Endothelial cell of umbilical vein (primary cell): ENCODE data around the gene REPIN1. TPM values are rescaled to one million over a fixed set of nuclear protein-coding genes. Genes with fewer than 3 reads are reported as not detected.

Source experiments
- BruUV-seq: library from RNA; stranded (reverse); fragments of 400-500 nt; replicated peaks from 2 replicates; lab custom pipeline; 2021; lab: Mats Ljungman, UMichigan
- CTCF ChIA-PET: fragments of 300-600, 350-600 bp; sonication (Branson Sonifier 250); formaldehyde crosslinking; loops from one replicate; lab custom pipeline; 2021; ENCODE audit warnings: antibody characterized with exemption, inconsistent platforms; lab: Charles Lee
- POLR2A ChIA-PET: fragments of 300-600, 350-600 bp; sonication (Branson Sonifier 250); formaldehyde crosslinking; loops from one replicate; lab custom pipeline; 2021; ENCODE audit warnings: antibody characterized with exemption, inconsistent platforms; lab: Charles Lee
- DNase-seq: peaks from one replicate; pipeline ENCODE4 v3.0.0-alpha.2; 2011; ENCODE audit warnings: low read depth, low spot score
- FAIRE-seq: peaks from 2 replicates; lab custom pipeline; 2011; peaks lifted over from hg19 to GRCh38; lab: Jason Lieb, UNC
- H2AFZ ChIP-seq: 2 replicates; pipeline ENCODE4 v1.6.0; 2012; ENCODE audit warnings: low read depth, low read length, control low read depth, inconsistent platforms
- H3K27ac ChIP-seq: 2 replicates; pipeline ENCODE4 v1.5.1; 2011; ENCODE audit warnings: low read depth, mild to moderate bottlenecking, control low read depth, low read length, moderate library complexity; ENCODE audit not compliant: insufficient read depth
- H3K27me3 ChIP-seq, 2 experiments: 2 replicates each; pipeline versions ENCODE4 v1.6.0 to v1.6.1; 2011; ENCODE audit warnings: low read length in 2 of 2, mixed read lengths in 1 of 2; ENCODE audit not compliant: control insufficient read depth in 2 of 2, insufficient read depth in 2 of 2
- H3K36me3 ChIP-seq, 2 experiments: 2 replicates in 1 of 2; 3 replicates in 1 of 2; pipeline ENCODE4 v1.5.1; 2011; ENCODE audit warnings: low read length in 2 of 2, mild to moderate bottlenecking in 1 of 2, moderate library complexity in 1 of 2; ENCODE audit not compliant: control insufficient read depth in 2 of 2, insufficient read depth in 2 of 2; ENCODE audit errors: extremely low read depth in 1 of 2
- H3K4me1 ChIP-seq: 3 replicates; pipeline ENCODE4 v1.5.1; 2011; ENCODE audit warnings: mild to moderate bottlenecking, low read length; ENCODE audit not compliant: control insufficient read depth, insufficient read depth; ENCODE audit errors: extremely low read depth
- H3K4me2 ChIP-seq: 2 replicates; pipeline ENCODE4 v1.6.1; 2011; ENCODE audit warnings: low read length, control low read depth, mixed read lengths; ENCODE audit not compliant: insufficient read depth
- H3K4me3 ChIP-seq, 3 experiments: fragments of 200-600 bp in 1 of 3; sonication (generic), shearing (Covaris generic) in 1 of 3; replicated peaks in 1 of 3; 2 replicates each; pipeline ENCODE4 v1.5.1; 2011 to 2016; ENCODE audit warnings: control low read depth in 3 of 3, low read length in 3 of 3, mild to moderate bottlenecking in 2 of 3, inconsistent platforms in 1 of 3, low read depth in 1 of 3, moderate library complexity in 1 of 3; ENCODE audit not compliant: insufficient read depth in 1 of 3
- H3K79me2 ChIP-seq: 2 replicates; pipeline ENCODE4 v1.6.0; 2012; ENCODE audit warnings: low read length, inconsistent platforms; ENCODE audit not compliant: control insufficient read depth, insufficient read depth
- H3K9ac ChIP-seq: replicated peaks from 2 replicates; pipeline ENCODE3; 2011; ENCODE audit warnings: low read length, control low read depth; ENCODE audit not compliant: insufficient read depth; ENCODE audit errors: extremely low read depth
- H3K9me1 ChIP-seq: replicated peaks from 3 replicates; pipeline ENCODE4 v1.6.0; 2011; ENCODE audit warnings: mild to moderate bottlenecking, low read length; ENCODE audit not compliant: control insufficient read depth, insufficient read depth; ENCODE audit errors: extremely low read depth
- H3K9me3 ChIP-seq: replicated peaks from 2 replicates; pipeline ENCODE4 v1.5.1; 2012; ENCODE audit warnings: low read length, inconsistent platforms; ENCODE audit not compliant: control insufficient read depth, insufficient read depth
- H4K20me1 ChIP-seq: replicated peaks from 2 replicates; pipeline ENCODE3; 2011; ENCODE audit warnings: mild to moderate bottlenecking, low read length; ENCODE audit not compliant: control insufficient read depth, insufficient read depth; ENCODE audit errors: extremely low read depth
- CTCF ChIP-seq, 2 donors: IDR thresholded peaks; 1 replicate in 1 of 2; 2 replicates in 1 of 2; pipeline ENCODE4 v1.5.1; 2011; ENCODE audit warnings: low read length in 2 of 2, mild to moderate bottlenecking in 2 of 2, moderate library complexity in 2 of 2, control low read depth in 1 of 2, inconsistent platforms in 1 of 2, low read depth in 1 of 2; ENCODE audit not compliant: insufficient read depth in 1 of 2; ENCODE audit errors: extremely low read depth in 1 of 2
- EZH2 ChIP-seq: IDR thresholded peaks from 2 replicates; pipeline ENCODE4 v1.6.1; 2012; ENCODE audit warnings: borderline replicate concordance, low read depth, mild to moderate bottlenecking, moderate library complexity, low read length, inconsistent platforms; ENCODE audit not compliant: severe bottlenecking
- FOS ChIP-seq: IDR thresholded peaks from 2 replicates; pipeline ENCODE4 v1.6.1; 2011; ENCODE audit warnings: mild to moderate bottlenecking, low read length, moderate library complexity, borderline replicate concordance; ENCODE audit not compliant: insufficient read depth
- GATA2 ChIP-seq: IDR thresholded peaks from 2 replicates; pipeline ENCODE4 v1.7.0; 2011; ENCODE audit warnings: low read depth, mild to moderate bottlenecking, moderate library complexity, mixed read lengths, low read length; ENCODE audit not compliant: insufficient read length, insufficient read depth
- JUN ChIP-seq: IDR thresholded peaks from 2 replicates; pipeline ENCODE4 v1.6.1; 2011; ENCODE audit warnings: borderline replicate concordance, low read depth; ENCODE audit not compliant: insufficient read length, insufficient read depth
- MAX ChIP-seq: IDR thresholded peaks from 2 replicates; pipeline ENCODE4 v1.6.1; 2011; ENCODE audit not compliant: insufficient read depth, insufficient read length
- MYC ChIP-seq: IDR thresholded peaks from one replicate; pipeline ENCODE4 v1.6.1; 2011; ENCODE audit warnings: mild to moderate bottlenecking, low read depth, low read length
- POLR2A ChIP-seq: IDR thresholded peaks from 2 replicates; pipeline ENCODE4 v1.6.1; 2012; ENCODE audit warnings: low read depth, mild to moderate bottlenecking, control low read depth, low read length
- POLR2AphosphoS5 ChIP-seq: IDR thresholded peaks from 2 replicates; pipeline ENCODE4 v1.6.1; 2012; ENCODE audit warnings: low read depth, mild to moderate bottlenecking, control low read depth, low read length, moderate library complexity; ENCODE audit not compliant: insufficient read depth
- dilution Hi-C: fragments of 300-500 bp; cut with MboI; formaldehyde crosslinking; loops from one replicate; pipeline ENCODE4 v1.15.0; 2019; ENCODE audit warnings: low sequenced_read_pairs; ENCODE audit not compliant: extremely low pct_ligation_motif_present
- intact Hi-C: fragments of 100-400 bp; cut with micrococcal nuclease; formaldehyde crosslinking; loops from one replicate; pipeline ENCODE4 v1.10.0; 2022
- polyA plus RNA-seq, 4 experiments: library from polyadenylated mRNA; depleted of rRNA in 3 of 4; stranded (reverse) in 3 of 4; unstranded in 1 of 4; fragments of >200 nt; gene quantifications; 2 replicates each; pipeline versions ENCODE4 v1.2.1 to v1.2.3, GENCODE V29; 2011 to 2012; ENCODE audit warnings: missing spikeins in 1 of 4
- total RNA-seq: library from RNA; stranded (reverse); gene quantifications from 2 replicates; pipeline ENCODE4 v1.2.3, GENCODE V29; 2021

REPIN1 gene
- total and polyA plus RNA-seq, 2 donors (not counting 3 experiments of a cell fraction or from before 2014, with no cell fraction given), result 108 to 140 TPM

GRCh38 chr7:150340875-150341262 is 27.8 kb upstream of the REPIN1 start:
- Histone ChIP-seq H3K4me1 (no peaks in the 10 kb centered on the region), H3K9me1 (no peaks in the 10 kb centered on the region), H3K4me3 (no peak overlapping the region), H3K9ac (no peak overlapping the region), H3K27me3 (peaks cover 28 to 35% of the 10 kb centered on the region in 2 experiments), H3K79me2 (no peaks in the 10 kb centered on the region), H2AFZ (no peak overlapping the region), H4K20me1 (no peaks in the 10 kb centered on the region), H3K36me3 (no peaks in the 10 kb centered on the region), H3K4me2 (no peak overlapping the region), H3K9me3 (no peaks in the 10 kb centered on the region), H3K27ac (no peak overlapping the region)
- dilution Hi-C loops (no loop called here), intact Hi-C loops (no loop called here)
- DNase-seq (no peak), FAIRE-seq (no peak)
- TF ChIP-seq POLR2A, result no peak
- no peak for TF ChIP-seq FOS
- TF ChIP-seq EZH2, result no peak
- no peak for TF ChIP-seq GATA2
- no peak for TF ChIP-seq MAX
- TF ChIP-seq POLR2AphosphoS5, result no peak
- TF ChIP-seq JUN, result no peak
- no peak for TF ChIP-seq MYC
- no peak for TF ChIP-seq CTCF (IDR thresholded peaks at IDR 0.05; ENCODE audit: extremely low read depth in 1 of 2, insufficient read depth in 1 of 2, low read depth in 1 of 2, low read length in 2 of 2)
- CTCF ChIA-PET, result no interaction called here
- BruUV-seq, result no TSS peak
- POLR2A ChIA-PET, result no interaction called here
